Muscle of arm (tissue), 12 donors: ENCODE measurements around the gene CCNYL1. TPM values are rescaled to one million over a fixed set of nuclear protein-coding genes. Genes with fewer than 3 reads are reported as not detected.
"Not testable (repeated sequence)": the region's sequence is repeated elsewhere in the genome, so short reads cannot be mapped to it uniquely, and the experiment has no call there.

Source experiments
- DNase-seq: peaks from one replicate; pipeline ENCODE4 v3.0.0-alpha.2; 2013
- polyA plus RNA-seq, 12 donors: library from polyadenylated mRNA; unstranded; fragments of 120-200 nt; gene quantifications; one replicate each; pipeline ENCODE4 v1.2.1, GENCODE V29; 2013; ENCODE audit not compliant: insufficient read length in 12 of 12

CCNYL1 gene
- polyA plus RNA-seq, 12 donors, result 8.1 to 17.7 (median 13.0) TPM; not detected in 1

DNA sequence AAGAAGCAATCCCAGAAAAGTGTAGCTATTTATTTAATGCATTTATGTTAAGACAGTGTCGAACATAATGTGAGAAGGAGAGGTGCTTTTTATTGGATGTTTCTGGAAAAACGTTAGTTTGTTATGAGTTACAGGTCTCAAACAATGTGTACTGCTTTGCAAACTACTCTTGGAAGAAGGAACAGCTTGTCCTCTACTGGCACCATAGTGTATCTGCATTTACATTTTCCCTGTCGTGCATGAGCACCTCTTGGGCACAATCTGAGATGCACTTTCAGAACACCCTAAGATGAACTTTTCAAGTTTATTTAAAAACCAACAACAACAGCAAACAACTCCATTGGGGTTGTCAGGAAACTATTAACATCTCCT lies 22.8 kb downstream of the CCNYL1 start:
- DNase-seq, result no peak

DNA sequence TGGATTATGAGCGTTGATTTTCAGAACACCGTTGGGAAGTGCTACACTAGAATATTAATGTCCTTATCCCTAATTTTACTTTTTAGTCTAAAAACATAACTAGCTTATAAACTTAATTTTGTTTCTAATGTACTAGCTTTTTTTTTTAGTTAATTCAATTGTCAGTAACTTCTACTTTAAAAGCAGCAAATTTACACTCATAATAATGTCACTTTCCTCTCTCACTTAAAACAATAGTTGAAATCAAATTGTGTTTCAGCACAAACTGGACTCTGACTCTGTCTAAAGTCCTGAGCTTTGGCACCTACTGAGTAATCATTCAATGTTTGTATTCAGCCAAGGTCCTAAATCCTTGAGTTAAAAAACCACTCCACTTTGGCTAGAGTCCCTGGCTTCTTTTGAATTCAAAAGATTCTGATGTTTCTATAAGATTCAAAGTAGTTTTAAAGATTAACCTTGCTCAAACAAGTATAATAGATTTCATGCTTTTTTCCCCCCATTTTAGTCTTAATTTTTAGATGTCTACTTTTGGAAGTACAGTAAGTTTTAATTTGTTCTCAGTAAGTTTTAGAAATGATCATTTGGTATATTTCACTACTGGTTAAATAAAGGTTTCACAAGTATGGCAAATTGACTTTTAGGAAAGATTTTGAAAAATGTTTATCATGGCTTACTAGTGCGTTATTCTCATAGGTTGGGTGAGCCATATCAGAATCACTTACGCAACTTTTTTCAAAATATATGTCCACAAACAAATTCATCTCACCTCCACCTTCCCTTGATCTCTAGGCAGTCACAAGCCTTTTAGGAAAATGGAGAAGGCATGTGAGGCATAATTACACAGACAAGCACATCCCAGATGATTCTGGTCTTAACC lies 23.4 kb downstream of the CCNYL1 start:
- DNase-seq, result no peak

DNA sequence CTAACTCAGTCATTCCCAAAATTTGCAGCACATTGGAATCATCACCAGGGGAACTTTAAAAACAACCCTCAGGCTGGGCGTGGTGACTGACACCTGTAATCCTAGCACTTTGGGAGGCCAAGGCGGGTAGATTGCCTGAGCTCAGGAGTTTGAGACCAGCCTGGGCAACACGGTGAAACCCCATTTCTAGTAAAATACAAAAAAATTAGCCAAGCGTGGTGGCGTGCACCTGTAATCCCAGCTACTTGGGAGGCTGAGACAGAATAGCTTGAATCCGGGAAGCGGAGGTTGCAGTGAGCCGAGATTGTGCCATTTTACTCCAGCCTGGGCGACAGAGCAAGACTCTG lies 24.0 kb downstream of the CCNYL1 start:
- not testable (repeated sequence) for DNase-seq

DNA sequence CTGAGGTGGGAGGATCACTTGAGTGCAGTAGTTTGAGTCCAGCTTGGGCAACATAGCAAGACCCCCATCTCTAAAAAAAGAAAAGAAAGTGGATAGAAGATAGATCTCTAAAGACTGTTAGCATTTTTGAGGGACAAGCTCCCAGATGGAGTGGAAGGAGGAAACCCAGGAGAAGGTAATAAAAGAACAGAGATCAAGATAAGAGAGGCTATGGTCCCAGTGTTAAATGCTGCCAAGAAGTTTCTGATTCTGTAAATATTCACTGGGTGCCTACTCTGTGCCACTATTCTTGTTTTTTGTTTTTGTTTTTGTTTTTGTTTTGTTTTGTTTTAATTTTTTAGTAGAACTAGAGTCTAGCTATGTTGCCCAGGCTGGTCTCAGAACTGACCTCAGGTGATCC lies 32.1 kb downstream of the CCNYL1 start:
- no peak for DNase-seq

DNA sequence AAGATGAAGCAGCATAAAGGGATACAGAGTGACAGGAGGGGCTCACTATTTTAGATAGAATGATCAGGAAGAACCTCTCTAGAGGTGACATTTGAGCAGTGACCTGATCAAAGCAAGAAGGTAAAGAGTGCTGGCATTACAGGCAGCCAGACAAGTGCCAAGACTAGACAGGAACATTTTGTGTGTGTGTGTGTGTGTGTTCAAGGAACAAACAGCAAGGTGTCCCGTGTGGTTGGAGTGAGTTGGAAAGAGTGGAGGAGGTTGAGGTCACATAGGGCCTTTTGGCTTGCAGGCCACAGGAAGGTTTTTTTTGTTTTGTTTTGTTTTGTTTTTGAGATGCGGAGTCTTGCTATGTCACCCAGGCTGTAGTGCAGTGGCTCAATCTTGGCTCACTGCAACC lies 32.6 kb downstream of the CCNYL1 start:
- DNase-seq, result no peak

DNA sequence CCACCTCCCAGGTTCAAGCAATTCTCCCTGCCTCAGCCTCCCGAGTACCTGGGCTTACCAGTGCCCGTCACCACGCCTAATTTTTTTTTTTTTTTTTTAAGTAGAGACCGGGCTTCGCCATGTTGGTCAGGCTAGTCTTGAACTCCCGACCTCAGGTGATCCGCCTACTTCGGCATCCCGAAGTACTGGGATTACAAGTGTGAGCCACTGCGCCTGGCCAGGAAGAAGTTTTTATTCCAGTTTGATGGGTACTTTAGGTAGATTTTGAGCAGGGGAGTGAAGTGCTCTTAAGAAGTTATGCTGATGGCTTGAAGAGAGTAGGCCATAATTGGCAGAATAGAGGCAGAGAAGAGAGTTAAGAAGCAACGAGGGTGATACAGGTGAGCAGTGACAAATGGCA lies 33.0 kb downstream of the CCNYL1 start:
- DNase-seq, result no peak

DNA sequence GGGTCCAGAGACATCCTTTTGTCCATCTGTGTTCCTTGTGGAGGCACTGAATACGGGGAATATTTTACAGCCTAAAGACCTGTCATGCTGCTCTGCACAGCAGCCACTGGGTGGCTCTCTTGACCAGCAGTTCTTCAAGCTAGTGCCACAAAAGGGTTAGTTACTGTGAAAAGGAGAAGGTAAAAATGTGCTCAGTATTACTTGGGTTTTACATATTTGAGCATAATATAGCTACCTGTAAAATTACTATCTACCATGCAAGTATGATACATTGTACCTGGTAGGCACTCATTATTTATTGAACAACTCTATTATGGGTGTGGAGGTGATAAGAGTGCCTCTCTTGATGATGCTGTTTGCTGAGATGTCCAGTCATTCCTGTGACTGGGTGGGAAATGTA lies 34.7 kb downstream of the CCNYL1 start:
- DNase-seq, result peak; percentile 57

DNA sequence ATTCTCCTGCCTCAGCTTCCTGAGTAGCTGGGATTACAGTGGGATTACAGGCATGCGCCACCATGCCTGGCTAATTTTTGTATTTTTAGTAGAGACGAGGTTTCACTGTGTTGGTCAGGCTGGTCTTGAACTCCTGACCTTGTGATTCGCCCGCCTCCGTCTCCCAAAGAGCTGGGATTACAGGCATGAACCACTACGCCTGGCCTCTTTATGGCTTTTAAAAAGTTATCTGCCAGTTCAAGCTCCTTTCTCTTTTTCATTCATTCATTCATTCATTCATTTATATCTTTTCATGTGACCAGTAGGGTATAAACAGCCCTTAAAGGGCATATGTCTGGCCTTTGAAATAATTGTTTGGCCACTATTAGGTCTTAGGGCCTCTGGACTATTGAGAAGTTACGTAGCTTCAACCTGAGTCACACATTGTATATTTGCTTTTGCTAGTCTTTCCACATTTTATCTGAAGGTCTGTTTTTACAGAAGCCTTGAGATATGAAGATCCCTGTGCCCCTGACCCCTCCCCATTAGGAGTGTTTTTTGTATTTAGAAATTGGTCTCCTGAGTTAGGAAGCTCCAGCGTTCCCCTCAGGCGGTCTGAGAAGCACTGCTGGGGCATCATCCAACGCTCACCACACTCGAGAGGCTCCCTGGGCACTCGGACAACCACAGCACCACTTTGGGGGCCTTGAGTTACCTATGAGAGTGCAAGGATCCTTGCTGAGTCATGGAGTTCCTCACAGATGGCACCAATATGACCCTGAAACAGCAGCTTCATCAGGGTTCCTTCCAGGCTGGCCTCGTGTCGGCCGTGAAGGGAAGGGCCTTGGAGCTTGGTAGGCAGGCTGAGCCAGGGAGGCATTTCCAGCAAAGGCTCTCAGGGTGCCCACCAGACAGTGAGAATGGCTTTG lies 36.5 kb downstream of the CCNYL1 start:
- no peak for DNase-seq

DNA sequence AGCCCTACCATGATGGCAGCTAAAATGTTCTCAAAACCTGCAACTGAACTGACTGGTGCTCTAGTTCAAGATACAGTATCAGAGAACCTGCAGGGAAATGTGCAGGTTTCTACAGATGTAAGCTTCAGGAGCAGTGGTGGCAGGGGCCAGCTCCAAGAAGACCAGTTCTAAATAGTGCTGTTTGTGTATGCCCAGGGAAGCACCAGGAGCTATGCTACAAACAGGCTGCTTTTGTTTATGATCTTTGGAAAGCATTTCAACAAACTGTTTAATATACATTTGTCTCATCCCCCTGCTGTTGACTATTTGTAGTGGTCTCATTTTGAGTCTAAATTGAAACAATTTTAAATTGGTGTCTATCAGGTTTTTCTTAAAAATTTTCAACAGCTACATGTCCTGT lies 37.6 kb downstream of the CCNYL1 start:
- DNase-seq, result no peak

DNA sequence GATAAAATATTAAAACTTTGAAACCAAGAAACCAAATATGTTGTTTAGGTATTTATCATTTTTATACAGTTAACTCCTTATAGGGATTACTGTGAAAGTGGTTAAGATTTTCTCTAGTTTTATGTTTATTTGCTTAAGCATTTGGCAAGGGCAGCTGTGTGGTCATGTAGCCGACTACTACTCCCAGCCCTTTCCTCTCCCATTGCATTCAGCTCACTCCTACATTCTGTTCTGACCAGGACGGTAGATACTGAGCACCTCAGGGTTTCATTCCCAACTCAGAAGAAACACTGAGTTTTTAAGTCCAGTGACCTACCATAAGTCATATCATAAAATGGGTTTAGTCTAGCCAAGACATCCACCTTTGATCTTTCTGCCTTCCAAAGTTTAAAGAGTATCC lies 38.4 kb downstream of the CCNYL1 start:
- no peak for DNase-seq

DNA sequence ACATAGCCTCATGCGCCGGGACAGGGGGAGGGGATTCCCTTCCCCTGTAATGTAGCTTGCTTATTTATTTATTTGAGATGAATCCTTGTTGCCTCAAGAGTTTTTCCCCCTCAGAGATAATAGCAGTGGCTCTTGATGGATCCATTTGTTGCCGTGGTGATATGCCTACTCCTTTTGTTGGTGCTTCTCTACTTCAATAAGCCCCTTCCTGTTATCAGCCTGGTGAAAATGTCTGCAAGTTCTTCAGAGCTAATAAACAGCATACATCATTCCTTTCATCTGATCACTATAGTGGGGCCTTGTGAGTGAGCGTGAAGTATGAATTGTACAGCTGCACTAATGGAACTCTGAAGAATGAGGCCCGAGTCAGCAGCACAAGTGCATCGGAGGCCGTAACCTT lies 38.9 kb downstream of the CCNYL1 start:
- DNase-seq, result no peak

DNA sequence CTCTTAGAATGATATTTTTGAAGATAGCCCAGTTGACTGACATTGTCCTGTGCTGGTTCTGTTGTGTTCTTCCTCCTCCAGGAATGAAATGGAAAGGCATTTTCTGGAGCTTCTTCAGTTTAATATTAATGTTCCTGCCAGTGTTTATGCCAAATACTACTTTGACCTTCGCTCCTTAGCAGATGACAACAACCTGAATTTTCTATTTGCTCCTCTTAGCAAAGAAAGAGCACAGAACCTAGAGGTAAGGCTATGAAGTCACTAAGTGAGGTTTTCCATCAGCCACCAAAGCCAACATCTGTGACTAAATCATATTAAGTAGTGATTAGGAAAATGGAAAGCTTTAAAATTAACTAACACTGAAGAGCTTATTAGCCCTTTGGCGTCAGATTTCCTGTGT lies 39.4 kb downstream of the CCNYL1 start:
- no peak for DNase-seq

DNA sequence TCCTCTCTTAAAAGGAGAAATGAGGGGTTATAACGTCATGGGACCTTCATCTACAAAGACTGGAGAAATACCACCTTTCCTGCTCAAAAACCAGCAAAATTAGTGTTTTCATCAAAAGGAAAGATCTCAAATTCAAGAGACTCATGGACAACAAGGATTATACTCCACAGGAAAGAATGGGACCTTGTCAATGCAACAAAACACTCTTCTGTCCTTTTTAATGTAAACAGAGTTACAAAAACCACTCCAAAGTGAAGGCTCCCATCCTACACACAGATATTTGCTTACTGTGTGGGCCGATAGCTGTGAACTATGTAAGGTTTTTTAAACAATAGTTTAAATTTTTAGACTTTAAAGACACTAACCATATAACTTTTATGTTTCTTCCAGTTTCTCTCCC lies 42.2 kb downstream of the CCNYL1 start:
- DNase-seq, result not testable (repeated sequence)

DNA sequence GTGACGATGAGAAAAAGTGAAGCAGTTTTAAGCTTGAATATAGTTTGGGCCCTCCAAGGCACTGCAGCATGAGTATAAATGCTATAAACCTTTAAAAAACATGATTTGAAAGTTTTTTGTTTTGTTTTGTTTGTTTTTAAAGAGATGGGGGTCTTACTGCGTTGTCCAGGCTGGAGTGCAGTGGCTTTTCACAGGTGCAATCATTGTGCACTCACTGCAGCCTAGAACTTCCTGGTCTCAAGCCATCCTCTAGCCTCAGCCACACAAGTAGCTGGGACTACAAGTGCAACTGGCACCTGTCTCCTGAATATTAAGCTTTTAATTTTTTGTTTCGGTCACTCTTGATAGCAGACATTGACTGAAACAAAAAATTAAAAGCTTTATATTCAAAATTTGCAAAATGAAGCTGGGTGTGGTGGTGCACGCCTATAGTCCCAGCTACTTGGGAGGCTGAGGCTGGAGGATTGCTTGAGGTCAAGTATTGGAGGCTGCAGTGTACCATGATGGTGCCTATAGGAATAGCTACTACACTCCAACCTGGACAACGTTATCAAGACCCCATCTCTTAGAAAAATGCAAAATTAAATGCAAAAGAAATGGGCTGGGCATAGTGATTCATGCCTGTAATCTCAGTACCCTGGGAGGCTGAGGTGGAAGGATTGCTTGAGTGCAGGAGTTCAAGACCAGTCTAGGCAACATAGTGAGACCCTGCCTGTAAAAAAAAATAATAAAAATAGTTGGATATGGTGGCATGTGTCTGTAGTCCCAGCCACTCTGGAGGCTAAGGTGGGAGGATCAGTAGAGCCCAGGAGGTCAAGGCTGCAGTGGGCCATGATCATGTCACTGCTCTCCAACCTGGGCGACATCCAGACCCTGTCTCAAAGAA lies 43.3 kb downstream of the CCNYL1 start:
- DNase-seq, result no peak

DNA sequence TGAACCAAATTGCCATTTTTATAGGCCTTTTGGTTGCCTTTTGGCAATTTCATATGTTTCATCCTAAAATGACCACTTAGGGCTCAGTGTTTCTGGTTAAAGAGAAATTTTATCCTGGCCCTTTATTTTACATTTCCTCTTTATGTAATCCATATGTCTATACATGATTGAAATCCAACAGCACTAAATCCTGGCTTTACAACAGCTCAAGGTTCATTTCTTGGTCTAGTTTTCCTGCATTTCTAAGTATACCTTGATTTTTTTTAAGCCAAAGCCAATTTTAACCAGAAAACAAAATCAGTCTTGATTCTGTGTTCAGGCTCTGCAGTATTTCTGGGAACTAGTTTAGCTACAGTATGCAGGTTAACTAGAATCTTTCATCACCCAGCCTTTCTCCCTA lies 46.6 kb downstream of the CCNYL1 start:
- DNase-seq, result no peak

DNA sequence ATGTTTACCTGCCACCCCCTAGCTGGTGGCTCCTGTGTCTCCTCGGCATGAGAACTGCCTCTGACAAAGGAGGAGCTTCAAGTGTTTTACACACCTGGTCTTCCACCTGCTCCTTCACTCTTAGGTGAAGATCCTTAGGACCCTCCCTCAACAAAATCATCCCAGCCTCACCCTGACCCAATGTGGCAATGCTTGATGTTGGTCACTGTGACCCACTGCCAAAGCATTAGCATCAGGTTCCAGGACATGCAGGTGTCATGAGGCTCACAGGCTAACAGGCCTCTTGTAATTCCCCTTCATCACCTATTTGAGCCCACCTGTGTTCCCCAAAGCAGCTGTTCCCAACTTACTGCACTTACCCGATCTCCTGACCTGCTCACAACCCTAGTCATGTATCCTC lies 48.5 kb downstream of the CCNYL1 start:
- no peak for DNase-seq

DNA sequence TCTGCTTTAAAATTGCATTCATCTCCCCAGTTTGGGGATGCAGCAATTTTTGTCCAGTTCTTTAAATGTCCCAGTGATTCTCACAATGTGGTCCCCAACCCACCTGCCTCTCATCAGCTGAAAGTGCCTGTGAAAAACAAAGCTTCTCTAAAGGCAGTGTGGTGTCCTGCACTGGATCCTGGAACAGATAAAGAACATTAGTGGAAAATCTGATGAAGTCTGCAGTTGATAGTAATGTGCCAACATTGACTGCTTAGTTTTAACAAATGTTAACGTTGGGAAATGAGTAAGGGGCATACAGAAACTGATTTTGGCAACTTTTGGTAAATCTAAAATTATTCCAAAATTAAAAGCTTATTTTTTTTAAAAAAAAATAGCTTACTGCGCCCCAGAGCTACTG lies 49.0 kb downstream of the CCNYL1 start:
- no peak for DNase-seq

DNA sequence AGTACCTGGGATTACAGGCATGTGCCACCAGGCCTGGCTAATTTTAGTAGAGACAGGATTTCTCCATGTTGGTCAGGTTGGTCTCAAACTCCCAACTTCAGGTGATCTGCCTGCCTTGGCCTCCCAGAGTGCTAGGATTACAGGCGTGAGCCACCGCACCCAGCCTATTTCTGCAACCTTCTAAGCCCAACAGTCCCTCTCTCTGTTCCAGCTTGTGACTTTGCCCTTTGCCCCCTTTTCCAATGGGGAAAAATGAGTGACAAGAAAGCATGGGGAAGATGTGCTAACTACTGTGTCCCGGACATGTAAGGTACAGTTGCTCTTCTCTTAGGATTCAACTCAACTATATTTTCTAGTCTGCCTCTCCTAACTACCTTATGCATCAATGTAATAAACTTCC lies 50.0 kb downstream of the CCNYL1 start:
- DNase-seq, result not testable (repeated sequence)

DNA sequence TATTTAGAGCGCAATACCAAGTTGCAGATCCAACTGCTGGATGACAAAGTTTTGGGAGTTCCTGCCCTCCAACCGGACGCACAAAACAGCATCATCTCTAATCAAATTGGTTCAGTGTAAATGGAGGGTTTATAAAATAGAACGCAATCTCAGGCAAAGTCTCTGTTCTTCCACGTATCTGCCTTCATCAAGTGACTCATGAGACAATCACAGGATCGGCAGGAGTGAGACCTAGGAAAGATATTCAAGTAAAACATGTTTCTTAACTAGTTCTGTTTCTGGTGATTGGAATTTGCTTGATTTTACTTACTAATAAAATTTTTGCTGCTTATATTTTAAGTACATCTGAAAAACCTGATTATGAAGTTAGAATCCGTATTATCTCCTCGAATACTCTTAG lies 50.7 kb downstream of the CCNYL1 start:
- no peak for DNase-seq

DNA sequence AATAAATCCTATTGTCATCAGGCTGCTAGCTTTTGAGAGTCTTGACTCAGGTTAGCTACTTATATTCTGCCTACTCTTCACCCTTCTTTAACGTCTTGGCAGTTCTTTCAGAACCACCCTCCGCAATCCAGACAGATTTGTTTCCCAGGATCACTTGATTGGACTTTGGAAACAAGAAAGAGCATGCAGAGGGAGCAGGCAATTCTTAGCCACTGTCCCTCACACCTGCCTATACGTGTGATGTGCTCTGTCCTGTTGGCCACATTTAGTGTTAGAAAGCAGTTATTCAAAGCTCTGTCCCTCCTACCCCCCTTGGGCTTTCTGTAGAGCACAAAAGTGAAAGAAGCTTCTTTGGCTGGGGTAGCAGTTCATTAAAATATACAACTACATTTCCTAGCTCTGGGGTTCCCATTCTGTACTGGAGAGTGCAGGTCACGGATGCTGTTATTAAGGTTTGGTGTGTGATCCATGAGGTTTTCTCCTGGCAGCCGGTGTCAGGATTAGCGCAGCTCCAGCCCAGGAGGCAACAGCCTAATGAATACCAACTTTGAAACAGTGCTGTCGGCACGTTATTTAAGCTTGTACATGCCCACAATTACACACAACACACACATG lies 52.0 kb downstream of the CCNYL1 start:
- DNase-seq, result no peak

DNA sequence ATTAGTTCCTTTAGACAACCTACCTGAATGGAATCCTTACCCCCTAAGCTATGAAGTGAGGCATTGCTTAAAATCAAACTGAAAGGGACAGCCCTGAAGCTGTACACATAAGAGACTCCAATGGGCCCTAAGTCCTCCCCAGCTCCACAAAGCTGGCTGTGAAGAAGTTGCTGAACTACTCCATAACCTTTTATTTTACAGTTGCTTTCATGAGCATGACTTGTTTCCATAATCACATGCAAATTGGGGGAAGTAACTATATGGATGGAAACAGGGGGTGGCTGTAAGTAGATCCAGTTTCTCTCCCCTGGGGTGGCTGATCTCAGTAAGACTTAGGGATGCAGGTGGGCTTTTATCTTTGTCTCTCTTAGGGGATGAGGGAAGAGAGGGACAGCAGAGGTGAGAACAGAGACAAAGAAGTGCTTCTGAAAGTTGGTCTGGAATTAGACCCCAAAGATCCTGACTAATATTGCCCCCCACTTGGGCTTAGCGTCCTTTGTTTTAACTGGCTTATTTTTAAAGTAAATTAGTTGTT lies 52.7 kb downstream of the CCNYL1 start:
- DNase-seq, result no peak
